Left forelimb (tissue), 1 donor: ENCODE measurements around the gene CMIP.

ENCODE experiments used
- DNase-seq: peaks from one replicate; pipeline ENCODE4 v3.0.0-alpha.2; 2018; ENCODE audit warnings: low spot score

Gene CMIP

GRCh38 chr16:81586977-81587625 lies 142.5 kb downstream of the CMIP start:
- DNase-seq: no peak

- no peak for DNase-seq
Observed at GRCh38 chr16:81587626-81588160, 143.1 kb downstream of the CMIP start.

- DNase-seq: no peak
Observed at GRCh38 chr16:81588326-81589081, 143.9 kb downstream of the CMIP start.

GRCh38 chr16:81589975-81590650 lies 145.5 kb downstream of the CMIP start:
- no peak for DNase-seq

GRCh38 chr16:81590714-81591544 lies 146.3 kb downstream of the CMIP start:
- no peak for DNase-seq

GRCh38 chr16:81591545-81591870 lies 146.9 kb downstream of the CMIP start:
- no peak for DNase-seq

- DNase-seq: no peak
Observed at GRCh38 chr16:81592353-81592866, 147.8 kb downstream of the CMIP start.

GRCh38 chr16:81593481-81593880 lies 148.9 kb downstream of the CMIP start:
- DNase-seq: no peak

- no peak for DNase-seq
Observed at GRCh38 chr16:81595629-81596292, 151.2 kb downstream of the CMIP start.

- DNase-seq: no peak
Observed at GRCh38 chr16:81597079-81597658, 152.6 kb downstream of the CMIP start.

- no peak for DNase-seq
Observed at GRCh38 chr16:81598083-81598482, 153.5 kb downstream of the CMIP start.

GRCh38 chr16:81599034-81599744 lies 154.6 kb downstream of the CMIP start:
- DNase-seq: no peak

- no peak for DNase-seq
Observed at GRCh38 chr16:81600275-81600674, 155.7 kb downstream of the CMIP start.

GRCh38 chr16:81601008-81601428 lies 156.4 kb downstream of the CMIP start:
- DNase-seq: peak; percentile 74

- no peak for DNase-seq
Observed at GRCh38 chr16:81601601-81602255, 157.1 kb downstream of the CMIP start.

- DNase-seq: no peak
Observed at GRCh38 chr16:81602256-81602776, 157.7 kb downstream of the CMIP start.

GRCh38 chr16:81602792-81603191 lies 158.2 kb downstream of the CMIP start:
- no peak for DNase-seq

- DNase-seq: no peak
Observed at GRCh38 chr16:81604960-81605383, 160.4 kb downstream of the CMIP start.

GRCh38 chr16:81606039-81606438 lies 161.4 kb downstream of the CMIP start:
- no peak for DNase-seq
